Amygdala (tissue), 56 donors: ENCODE data around the gene NTRK3.

Experiments
- DNase-seq, 56 donors: peaks; one replicate each; lab custom pipeline; 2025; lab: John Stamatoyannopoulos, UW

The NTRK3 gene

GRCh38 chr15:88131937-88132336, 124.6 kb downstream of the NTRK3 start:
- DNase-seq = no peak

GRCh38 chr15:88127432-88127790, 129.1 kb downstream of the NTRK3 start:
- DNase-seq = no peak

- DNase-seq = no peak
Observed at GRCh38 chr15:88126695-88127431, 129.7 kb downstream of the NTRK3 start.

GRCh38 chr15:88125576-88125975, 131.0 kb downstream of the NTRK3 start:
- DNase-seq = no peak

- DNase-seq = no peak
Observed at GRCh38 chr15:88124199-88124598, 132.3 kb downstream of the NTRK3 start.

GRCh38 chr15:88121968-88122530, 134.5 kb downstream of the NTRK3 start:
- no peak for DNase-seq

GRCh38 chr15:88120026-88120425, 136.5 kb downstream of the NTRK3 start:
- DNase-seq = no peak

- DNase-seq = no peak
Observed at GRCh38 chr15:88118741-88119140, 137.8 kb downstream of the NTRK3 start.

GRCh38 chr15:88118035-88118434, 138.5 kb downstream of the NTRK3 start:
- peak in 3 of 56 donors; percentile 5 to 12 (median 11) for DNase-seq

- DNase-seq = peak in 11 of 56 donors; percentile 4 to 81 (median 20)
Observed at GRCh38 chr15:88115486-88116152, 140.9 kb downstream of the NTRK3 start.

GRCh38 chr15:88113613-88114308, 142.8 kb downstream of the NTRK3 start:
- no peak for DNase-seq

- DNase-seq = no peak
Observed at GRCh38 chr15:88108991-88109390, 147.5 kb downstream of the NTRK3 start.

GRCh38 chr15:88108477-88108876, 148.1 kb downstream of the NTRK3 start:
- no peak for DNase-seq

GRCh38 chr15:88106074-88106473, 150.5 kb downstream of the NTRK3 start:
- peak in 19 of 56 donors; percentile 5 to 57 (median 28) for DNase-seq

- DNase-seq = no peak
Observed at GRCh38 chr15:88104357-88104756, 152.2 kb downstream of the NTRK3 start.

- no peak for DNase-seq
Observed at GRCh38 chr15:88100181-88100580, 156.4 kb downstream of the NTRK3 start.

GRCh38 chr15:88098361-88098760, 158.2 kb downstream of the NTRK3 start:
- no peak for DNase-seq

GRCh38 chr15:88091444-88092016, 165.0 kb downstream of the NTRK3 start:
- no peak for DNase-seq

GRCh38 chr15:88090481-88091011, 166.0 kb downstream of the NTRK3 start:
- DNase-seq = peak in 12 of 56 donors; percentile 8 to 47 (median 20)

GRCh38 chr15:88089731-88090130, 166.8 kb downstream of the NTRK3 start:
- DNase-seq = no peak
